Neural progenitor cell (in vitro differentiated cells): Measurements from ENCODE around the gene PDXP.

Experiments used
- EZH2phosphoT487 ChIP-seq: fragments of 200-600 bp; sonication (generic); IDR thresholded peaks from 2 replicates; pipeline ENCODE4 v1.6.1; 2017; ENCODE audit warnings: antibody characterized with exemption
- TF ChIP-seq, protein P1 (sequence below): fragments of 200-600 bp; sonication (generic); IDR thresholded peaks from 2 replicates; pipeline ENCODE4 v1.5.1; 2017; ENCODE audit warnings: antibody characterized with exemption, mild to moderate bottlenecking

DNA sequence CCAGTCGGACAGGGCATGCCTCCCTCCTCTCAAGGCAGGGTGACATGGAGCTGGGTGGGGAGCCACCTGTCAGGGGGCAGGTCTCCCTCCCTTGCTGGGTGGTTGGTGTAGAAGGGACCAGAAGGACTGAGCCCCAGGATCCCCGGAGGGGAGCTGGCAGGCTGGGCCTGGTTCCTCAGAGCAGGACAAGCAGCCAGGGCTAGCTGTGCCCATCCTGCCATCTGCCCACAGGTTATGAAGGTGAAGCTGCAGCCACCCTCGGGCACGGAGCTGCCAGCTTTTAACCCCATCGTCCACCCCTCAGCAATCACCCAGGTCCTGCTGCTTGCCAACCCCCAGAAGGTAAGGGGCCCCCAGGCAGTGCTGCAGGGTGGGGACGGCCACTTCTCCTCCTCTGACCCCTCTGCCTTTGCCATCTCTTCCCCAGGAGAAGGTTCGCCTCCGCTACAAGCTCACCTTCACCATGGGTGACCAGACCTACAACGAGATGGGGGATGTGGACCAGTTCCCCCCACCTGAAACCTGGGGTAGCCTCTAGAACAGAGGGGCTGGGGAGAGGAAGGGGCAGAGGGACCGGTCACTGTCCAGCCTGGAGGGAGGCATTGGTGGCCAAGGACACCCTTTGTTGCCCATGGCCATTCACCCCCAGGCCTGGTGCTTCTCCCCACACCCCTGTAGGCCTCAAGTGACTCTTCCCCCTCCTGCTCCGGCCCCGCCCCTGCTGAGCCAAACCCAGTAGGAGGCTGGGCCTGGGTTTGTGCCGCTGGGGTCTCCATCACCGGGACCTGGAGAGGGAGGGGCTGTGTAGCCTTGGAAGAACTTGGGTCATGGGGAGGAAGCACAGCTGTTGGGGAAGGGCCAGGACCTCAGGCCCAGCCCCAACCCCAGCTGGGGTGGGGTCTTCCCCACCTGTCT is 26.1 kb upstream of the PDXP start:
- no peak for TF ChIP-seq EZH2phosphoT487
- TF ChIP-seq, protein P1, sequence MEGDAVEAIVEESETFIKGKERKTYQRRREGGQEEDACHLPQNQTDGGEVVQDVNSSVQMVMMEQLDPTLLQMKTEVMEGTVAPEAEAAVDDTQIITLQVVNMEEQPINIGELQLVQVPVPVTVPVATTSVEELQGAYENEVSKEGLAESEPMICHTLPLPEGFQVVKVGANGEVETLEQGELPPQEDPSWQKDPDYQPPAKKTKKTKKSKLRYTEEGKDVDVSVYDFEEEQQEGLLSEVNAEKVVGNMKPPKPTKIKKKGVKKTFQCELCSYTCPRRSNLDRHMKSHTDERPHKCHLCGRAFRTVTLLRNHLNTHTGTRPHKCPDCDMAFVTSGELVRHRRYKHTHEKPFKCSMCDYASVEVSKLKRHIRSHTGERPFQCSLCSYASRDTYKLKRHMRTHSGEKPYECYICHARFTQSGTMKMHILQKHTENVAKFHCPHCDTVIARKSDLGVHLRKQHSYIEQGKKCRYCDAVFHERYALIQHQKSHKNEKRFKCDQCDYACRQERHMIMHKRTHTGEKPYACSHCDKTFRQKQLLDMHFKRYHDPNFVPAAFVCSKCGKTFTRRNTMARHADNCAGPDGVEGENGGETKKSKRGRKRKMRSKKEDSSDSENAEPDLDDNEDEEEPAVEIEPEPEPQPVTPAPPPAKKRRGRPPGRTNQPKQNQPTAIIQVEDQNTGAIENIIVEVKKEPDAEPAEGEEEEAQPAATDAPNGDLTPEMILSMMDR = no peak
